Upper lobe of left lung (tissue), 4 donors: ENCODE measurements around the gene PKDCC.

Experiments used
- EP300 ChIP-seq, 4 donors: sonication (generic); formaldehyde crosslinking; IDR thresholded peaks; one replicate each; pipeline ENCODE4 v1.5.1; 2017; ENCODE audit warnings: antibody characterized with exemption in 4 of 4, control low read depth in 2 of 4
- TF ChIP-seq, protein P1 (sequence below), 6 experiments: fragments of 450-650 bp in 4 of 6; fragments of 200-600 bp in 2 of 6; sonication (generic) in 2 of 6; IDR thresholded peaks; one replicate each; pipeline ENCODE4 v1.5.1; 2016 to 2019; ENCODE audit warnings: antibody characterized with exemption in 6 of 6

DNA sequence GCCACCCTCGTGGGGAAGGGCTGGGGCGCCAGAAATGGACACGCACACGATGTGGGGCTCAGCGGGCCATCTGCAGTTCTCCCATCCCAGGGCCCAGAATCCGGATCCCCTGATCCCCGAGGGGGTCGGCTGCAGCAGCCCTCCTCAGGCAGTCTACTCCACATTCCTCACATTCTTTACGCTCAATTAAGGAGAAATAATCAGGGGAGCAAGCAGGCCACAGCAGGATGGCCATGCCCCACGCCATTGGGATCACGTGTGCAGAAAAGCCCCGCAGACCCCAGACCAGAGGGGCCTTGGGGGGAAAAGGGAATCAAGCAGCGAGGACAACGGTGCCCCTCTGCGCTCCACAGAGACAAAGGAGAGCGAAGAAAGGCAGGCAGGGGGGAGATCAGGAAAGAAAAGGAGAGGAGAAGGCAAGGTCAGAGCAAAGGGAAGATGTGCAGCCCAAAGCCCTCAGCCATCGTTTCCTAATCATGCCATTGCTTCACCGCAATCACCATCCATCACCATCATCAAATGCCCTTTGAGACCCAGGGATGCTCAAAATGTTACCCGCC is 17.5 kb upstream of the PKDCC start:
- TF ChIP-seq EP300 (IDR thresholded peaks at IDR 0.05) = no peak
- TF ChIP-seq, protein P1, sequence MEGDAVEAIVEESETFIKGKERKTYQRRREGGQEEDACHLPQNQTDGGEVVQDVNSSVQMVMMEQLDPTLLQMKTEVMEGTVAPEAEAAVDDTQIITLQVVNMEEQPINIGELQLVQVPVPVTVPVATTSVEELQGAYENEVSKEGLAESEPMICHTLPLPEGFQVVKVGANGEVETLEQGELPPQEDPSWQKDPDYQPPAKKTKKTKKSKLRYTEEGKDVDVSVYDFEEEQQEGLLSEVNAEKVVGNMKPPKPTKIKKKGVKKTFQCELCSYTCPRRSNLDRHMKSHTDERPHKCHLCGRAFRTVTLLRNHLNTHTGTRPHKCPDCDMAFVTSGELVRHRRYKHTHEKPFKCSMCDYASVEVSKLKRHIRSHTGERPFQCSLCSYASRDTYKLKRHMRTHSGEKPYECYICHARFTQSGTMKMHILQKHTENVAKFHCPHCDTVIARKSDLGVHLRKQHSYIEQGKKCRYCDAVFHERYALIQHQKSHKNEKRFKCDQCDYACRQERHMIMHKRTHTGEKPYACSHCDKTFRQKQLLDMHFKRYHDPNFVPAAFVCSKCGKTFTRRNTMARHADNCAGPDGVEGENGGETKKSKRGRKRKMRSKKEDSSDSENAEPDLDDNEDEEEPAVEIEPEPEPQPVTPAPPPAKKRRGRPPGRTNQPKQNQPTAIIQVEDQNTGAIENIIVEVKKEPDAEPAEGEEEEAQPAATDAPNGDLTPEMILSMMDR (IDR thresholded peaks at IDR 0.05) = no peak
